OCI-LY7 (cell line): ENCODE measurements around the gene EPHB1. TPM values are rescaled to one million over a fixed set of nuclear protein-coding genes. Genes with fewer than 3 reads are reported as not detected.

Experiments used
- BruUV-seq: library from RNA; stranded (reverse); fragments of 400-500 nt; replicated peaks from 2 replicates; lab custom pipeline; 2021; lab: Mats Ljungman, UMichigan
- CTCF ChIA-PET: fragments of 300-600 bp; sonication (Branson Sonifier 250); formaldehyde crosslinking; loops from one replicate; lab custom pipeline; 2022; ENCODE audit warnings: antibody characterized with exemption; ENCODE audit not compliant: unreplicated experiment; lab: Charles Lee
- POLR2A ChIA-PET: fragments of 300-600 bp; sonication (Branson Sonifier 250); formaldehyde crosslinking; loops from one replicate; lab custom pipeline; 2022; ENCODE audit warnings: antibody characterized with exemption; lab: Charles Lee
- DNase-seq: peaks from one replicate; pipeline ENCODE4 v3.0.0-alpha.2; 2015; ENCODE audit warnings: low spot score
- H2AFZ ChIP-seq: fragments of 200-600 bp; sonication (generic), shearing (Covaris generic); 2 replicates; pipeline ENCODE4 v1.6.1; 2014; ENCODE audit warnings: mild to moderate bottlenecking, antibody characterized with exemption, low read length, moderate library complexity
- H3K27ac ChIP-seq: fragments of 200-600 bp; sonication (generic); 2 replicates; pipeline ENCODE4 v1.5.1; 2014; ENCODE audit warnings: mixed run types, low read depth, mild to moderate bottlenecking, moderate library complexity, low read length, inconsistent platforms; ENCODE audit not compliant: poor library complexity, severe bottlenecking
- H3K36me3 ChIP-seq: fragments of 200-600 bp; sonication (generic); 2 replicates; pipeline ENCODE4 v1.6.1; 2014; ENCODE audit warnings: mild to moderate bottlenecking, antibody characterized with exemption, low read length, moderate library complexity, mixed read lengths; ENCODE audit not compliant: insufficient read depth
- H3K4me1 ChIP-seq: fragments of 200-600 bp; sonication (generic); 2 replicates; pipeline ENCODE4 v1.5.1; 2014; ENCODE audit warnings: mild to moderate bottlenecking, low read length; ENCODE audit not compliant: insufficient read depth, poor library complexity, severe bottlenecking
- H3K4me2 ChIP-seq: fragments of 200-600 bp; sonication (generic); 2 replicates; pipeline ENCODE4 v1.6.1; 2014; ENCODE audit warnings: mild to moderate bottlenecking, low read length
- H3K4me3 ChIP-seq: fragments of 200-600 bp; sonication (generic); 2 replicates; pipeline ENCODE4 v1.5.1; 2014; ENCODE audit warnings: mild to moderate bottlenecking, low read depth, low read length; ENCODE audit not compliant: poor library complexity, severe bottlenecking
- H3K79me2 ChIP-seq: fragments of 200-600 bp; sonication (generic); 2 replicates; pipeline ENCODE4 v1.6.1; 2016; ENCODE audit warnings: low read depth, mild to moderate bottlenecking, low read length, moderate library complexity, mixed read lengths; ENCODE audit not compliant: insufficient read depth
- H3K9me2 ChIP-seq: fragments of 200-600 bp; sonication (generic); 2 replicates; pipeline ENCODE4 v1.6.1; 2016; ENCODE audit warnings: mild to moderate bottlenecking, low read length, mixed read lengths; ENCODE audit not compliant: insufficient read depth
- H3K9me3 ChIP-seq: fragments of 200-600 bp; sonication (generic); 2 replicates; pipeline ENCODE4 v1.6.1; 2014; ENCODE audit warnings: mild to moderate bottlenecking, mixed run types, low read length, mixed read lengths
- H4K20me1 ChIP-seq: fragments of 200-600 bp; sonication (generic); 2 replicates; pipeline ENCODE4 v1.6.1; 2014; ENCODE audit warnings: mild to moderate bottlenecking, antibody characterized with exemption, low read length, moderate library complexity, mixed read lengths; ENCODE audit not compliant: insufficient read depth
- CTCF ChIP-seq: fragments of 200-600 bp; sonication (generic); conservative IDR thresholded peaks from 2 replicates; pipeline ENCODE4 v1.5.1; 2014; ENCODE audit warnings: mild to moderate bottlenecking, antibody characterized with exemption, low read length, moderate library complexity, mixed read lengths
- EZH2phosphoT487 ChIP-seq: fragments of 200-600 bp; sonication (generic); IDR thresholded peaks from 2 replicates; pipeline ENCODE4 v1.6.1; 2018; ENCODE audit warnings: low read depth, borderline replicate concordance, mild to moderate bottlenecking, mixed run types, antibody characterized with exemption, low read length, moderate library complexity, mixed read lengths
- intact Hi-C: fragments of 100-400 bp; cut with micrococcal nuclease; formaldehyde crosslinking; loops from one replicate; pipeline ENCODE4 v1.10.0; 2022; ENCODE audit not compliant: unreplicated experiment
- total RNA-seq, 2 experiments: library from RNA; depleted of rRNA in 1 of 2; stranded (reverse); fragments of >200 nt in 1 of 2; shearing (Covaris generic) in 1 of 2; gene quantifications; 2 replicates each; pipeline ENCODE4 v1.2.3, GENCODE V29; 2014 to 2022

Gene EPHB1
- total RNA-seq, 2 experiments from 2014 or later, result 0.54 to 1.3 TPM

DNA sequence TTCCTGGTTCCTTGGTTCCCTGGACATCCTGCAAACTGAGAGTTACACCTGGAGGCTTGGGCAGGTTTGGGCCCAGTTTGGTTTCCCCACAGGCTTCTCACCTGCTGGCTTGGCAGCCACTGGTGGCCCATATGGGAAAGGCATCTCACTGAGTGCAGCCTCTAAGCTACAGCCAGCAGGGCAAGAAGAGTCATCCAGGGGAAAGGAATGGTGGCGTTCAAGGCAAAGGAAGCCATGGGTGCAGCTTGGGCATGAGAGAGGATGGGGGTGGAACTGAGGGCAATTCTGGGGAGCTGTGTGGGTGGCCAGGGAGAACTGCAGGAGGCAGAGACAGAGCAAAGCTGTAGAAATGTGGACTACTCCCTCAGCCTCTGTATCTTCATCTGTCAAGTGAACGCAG, 106.4 kb downstream of the EPHB1 start:
- Histone ChIP-seq H2AFZ (no peak overlapping the region), H3K27ac (no peak overlapping the region), H3K4me3 (no peak overlapping the region), H3K36me3 (no peaks in the 10 kb centered on the region), H4K20me1 (no peaks in the 10 kb centered on the region), H3K4me1 (no peaks in the 10 kb centered on the region), H3K79me2 (no peaks in the 10 kb centered on the region), H3K4me2 (no peak overlapping the region), H3K9me3 (no peaks in the 10 kb centered on the region), H3K9me2 (no peaks in the 10 kb centered on the region)
- POLR2A ChIA-PET, result no interaction called here
- no TSS peak for BruUV-seq
- CTCF ChIA-PET, result no interaction called here
- DNase-seq, result no peak
- intact Hi-C loops, result no loop called here
- TF ChIP-seq CTCF (no peak), EZH2phosphoT487 (no peak)

DNA sequence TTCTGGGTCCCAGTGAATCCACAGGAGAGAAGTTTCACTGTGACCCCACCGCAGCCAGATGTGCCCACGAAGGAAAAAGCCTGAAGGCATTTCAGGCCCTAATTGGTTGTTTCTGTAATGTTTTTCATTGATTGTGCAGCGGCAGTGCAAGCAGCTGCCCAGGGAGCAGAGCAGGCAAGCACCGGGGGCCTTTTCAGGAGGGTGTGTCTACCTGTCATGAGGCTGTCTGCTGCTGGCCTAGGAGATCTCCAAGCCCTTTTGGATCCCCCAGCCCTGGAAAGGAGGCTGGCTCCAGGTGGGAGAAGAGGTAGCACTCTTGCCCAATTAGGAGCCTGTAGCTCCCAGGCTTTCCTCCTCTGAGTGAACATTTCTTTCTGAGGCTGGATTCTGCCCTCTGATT, 108.8 kb downstream of the EPHB1 start:
- DNase-seq, result no peak
- TF ChIP-seq EZH2phosphoT487 (no peak), CTCF (no peak)
- Histone ChIP-seq H3K4me2 (no peak overlapping the region), H2AFZ (no peak overlapping the region), H4K20me1 (no peaks in the 10 kb centered on the region), H3K4me1 (no peaks in the 10 kb centered on the region), H3K27ac (no peak overlapping the region), H3K4me3 (no peak overlapping the region), H3K9me3 (no peaks in the 10 kb centered on the region), H3K36me3 (no peaks in the 10 kb centered on the region), H3K9me2 (no peaks in the 10 kb centered on the region), H3K79me2 (no peaks in the 10 kb centered on the region)
- POLR2A ChIA-PET, result no interaction called here
- BruUV-seq, result no TSS peak
- intact Hi-C loops, result no loop called here
- CTCF ChIA-PET, result no interaction called here

DNA sequence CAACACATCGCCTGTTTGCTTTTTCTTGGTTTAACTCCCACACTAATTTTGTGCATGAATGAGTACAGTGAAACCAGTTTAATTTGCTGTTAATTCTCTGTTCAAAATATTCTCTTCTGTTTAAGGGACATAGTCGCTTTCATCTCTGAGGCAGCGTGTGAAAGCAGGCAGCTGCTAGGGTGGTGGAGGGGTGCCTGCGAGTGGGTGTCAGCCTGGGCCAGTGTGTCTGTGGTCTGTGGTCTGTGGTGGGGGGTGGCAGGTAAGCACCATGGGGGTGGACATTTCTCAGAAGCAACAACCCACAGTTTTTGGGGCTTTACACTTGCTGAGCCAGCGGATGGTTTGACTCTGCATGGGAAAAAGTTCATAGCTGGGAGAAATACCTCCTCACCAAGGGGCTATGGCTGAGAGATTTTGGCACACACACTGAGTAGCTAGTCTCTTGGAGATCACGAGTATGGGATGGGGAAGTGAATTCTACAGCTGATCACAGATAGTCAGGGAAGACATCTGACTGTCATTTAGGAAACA, 109.2 kb downstream of the EPHB1 start:
- Histone ChIP-seq H3K79me2 (no peaks in the 10 kb centered on the region), H3K4me2 (no peak overlapping the region), H2AFZ (no peak overlapping the region), H3K9me3 (no peaks in the 10 kb centered on the region), H3K27ac (no peak overlapping the region), H3K4me1 (no peaks in the 10 kb centered on the region), H3K4me3 (no peak overlapping the region), H3K9me2 (no peaks in the 10 kb centered on the region), H4K20me1 (no peaks in the 10 kb centered on the region), H3K36me3 (no peaks in the 10 kb centered on the region)
- no peak for TF ChIP-seq EZH2phosphoT487
- intact Hi-C loops, result no loop called here
- CTCF ChIA-PET, result no interaction called here
- no TSS peak for BruUV-seq
- POLR2A ChIA-PET, result no interaction called here
- no peak for DNase-seq
